NCI-H774 (cell line): ENCODE results near the gene SPINK4.

Experiments used
- DNase-seq: peaks from one replicate; lab custom pipeline; 2025; lab: John Stamatoyannopoulos, UW

SPINK4 gene

DNA sequence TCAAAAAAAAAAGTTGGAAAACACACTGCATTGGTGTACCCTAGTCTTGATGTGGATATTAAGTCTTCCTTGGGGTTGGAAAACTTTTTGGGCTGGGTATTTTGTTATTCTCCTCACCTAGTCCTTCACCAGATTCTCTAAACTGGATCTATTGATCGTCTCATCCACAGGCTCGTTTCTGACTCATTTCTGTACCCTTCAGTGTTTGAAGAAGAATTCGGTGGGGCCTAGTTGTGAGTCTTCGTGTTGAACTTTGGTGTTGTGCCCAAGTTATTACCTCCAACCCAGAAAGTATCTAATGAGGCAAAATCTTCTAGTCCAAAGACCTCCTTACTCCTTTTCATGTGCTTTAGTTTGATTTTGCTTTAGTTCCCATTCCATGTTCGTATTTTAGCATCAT lies 51.9 kb downstream of the SPINK4 start:
- no peak for DNase-seq

DNA sequence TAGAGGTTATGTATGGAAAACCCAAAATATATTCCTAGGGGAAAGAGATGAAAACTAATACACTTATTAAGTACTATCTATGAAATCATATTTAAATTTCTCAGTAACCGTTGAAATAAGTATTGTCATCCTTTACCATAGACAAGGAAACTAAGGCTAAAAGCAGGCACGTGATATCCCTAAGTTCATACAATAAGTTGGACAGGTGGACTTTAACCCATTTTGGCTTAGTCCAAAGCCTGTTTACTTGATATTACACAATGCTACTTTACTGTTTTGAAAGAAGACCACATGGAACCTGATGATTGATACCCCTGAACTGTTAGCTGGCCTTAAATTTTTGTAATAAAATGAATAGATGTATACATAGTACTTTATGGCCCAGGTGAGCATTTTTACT lies 53.8 kb downstream of the SPINK4 start:
- DNase-seq: no peak

DNA sequence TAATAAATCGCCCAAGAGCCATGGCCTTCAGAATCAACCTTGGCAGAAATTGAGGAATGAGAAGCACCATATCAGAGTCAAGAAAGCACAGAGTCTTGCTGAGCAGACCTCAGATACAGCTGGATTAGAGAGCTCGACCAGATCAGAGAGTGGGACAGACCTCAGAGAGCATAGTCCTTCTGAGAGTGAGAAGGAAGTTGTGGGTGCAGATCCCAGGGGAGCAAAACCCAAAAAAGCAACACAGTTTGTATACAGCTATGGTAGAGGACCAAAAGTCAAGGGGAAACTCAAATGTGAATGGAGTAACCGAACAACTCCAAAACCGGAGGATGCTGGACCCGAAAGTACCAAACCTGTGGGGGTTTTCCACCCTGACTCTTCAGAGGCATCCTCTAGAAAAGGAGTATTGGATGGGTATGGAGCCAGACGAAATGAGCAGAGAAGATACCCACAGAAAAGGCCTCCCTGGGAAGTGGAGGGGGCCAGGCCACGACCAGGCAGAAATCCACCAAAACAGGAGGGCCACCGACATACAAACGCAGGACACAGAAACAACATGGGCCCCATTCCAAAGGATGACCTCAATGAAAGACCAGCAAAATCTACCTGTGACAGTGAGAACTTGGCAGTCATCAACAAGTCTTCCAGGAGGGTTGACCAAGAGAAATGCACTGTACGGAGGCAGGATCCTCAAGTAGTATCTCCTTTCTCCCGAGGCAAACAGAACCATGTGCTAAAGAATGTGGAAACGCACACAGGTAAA lies 54.9 kb downstream of the SPINK4 start:
- DNase-seq: no peak

DNA sequence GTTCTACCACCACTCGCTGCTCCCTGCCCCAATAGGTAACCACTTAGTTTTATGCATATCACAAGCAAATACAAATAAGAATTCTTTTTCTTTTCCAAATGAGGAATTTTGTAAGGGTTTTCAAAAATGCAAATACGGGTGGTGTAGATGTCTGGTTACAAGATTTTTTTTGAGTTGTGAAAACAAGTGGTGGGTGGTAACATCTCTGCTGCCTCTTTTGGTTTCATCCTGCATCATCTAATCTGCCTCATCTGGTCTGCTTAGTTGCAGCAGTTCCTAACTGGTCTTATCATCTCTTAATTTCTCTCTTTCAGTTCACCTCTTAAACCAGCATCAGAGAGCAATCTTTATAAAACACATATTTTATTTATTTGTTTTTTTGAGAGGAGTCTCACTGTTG lies 55.6 kb downstream of the SPINK4 start:
- no peak for DNase-seq

DNA sequence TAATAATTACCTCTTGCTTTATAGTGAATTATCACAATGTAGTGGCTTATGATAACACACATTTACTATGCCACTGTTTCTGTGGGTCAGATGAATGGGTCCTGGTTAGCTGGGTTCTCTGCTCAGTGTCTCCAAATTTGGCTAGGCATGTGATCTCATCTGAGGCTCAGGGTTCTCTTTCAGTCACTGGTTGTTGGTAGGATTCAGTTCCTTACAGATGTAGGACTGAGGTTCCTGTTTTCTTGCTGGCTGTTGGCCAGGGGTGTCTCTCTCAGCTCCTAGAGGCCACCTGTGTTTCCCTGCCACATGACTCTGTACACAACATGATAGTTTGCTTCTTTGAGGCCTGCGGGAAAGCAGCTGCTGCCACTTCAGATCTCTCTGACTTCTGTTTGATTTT lies 57.5 kb downstream of the SPINK4 start:
- no peak for DNase-seq
